PFSK-1 (cell line): Measurements from ENCODE around the gene FOXP4.
A peak's percentile ranks its signal among the peaks of the same experiment; 100 is the strongest.

ENCODE experiments used
- POLR2AphosphoS5 ChIP-seq: IDR thresholded peaks from 2 replicates; pipeline ENCODE4 v1.6.1; 2012; ENCODE audit warnings: low read depth, mild to moderate bottlenecking, control low read depth, low read length, moderate library complexity
- SIN3A ChIP-seq: IDR thresholded peaks from 2 replicates; pipeline ENCODE4 v1.6.1; 2012; ENCODE audit warnings: mild to moderate bottlenecking, low read length, moderate library complexity, borderline replicate concordance; ENCODE audit not compliant: insufficient read depth
- TAF1 ChIP-seq: IDR thresholded peaks from 2 replicates; pipeline ENCODE4 v1.6.1; 2012; ENCODE audit warnings: low read length, control low read depth, borderline replicate concordance; ENCODE audit not compliant: insufficient read depth
- TF ChIP-seq, protein P1 (sequence below), 2 experiments: IDR thresholded peaks; 2 replicates each; pipeline versions ENCODE4 v1.6.1 to v1.8.0; 2011 to 2012; ENCODE audit warnings: low read depth in 2 of 2, low read length in 2 of 2, control low read depth in 1 of 2, inconsistent platforms in 1 of 2, mild to moderate bottlenecking in 1 of 2, moderate library complexity in 1 of 2; ENCODE audit not compliant: insufficient read depth in 1 of 2

DNA sequence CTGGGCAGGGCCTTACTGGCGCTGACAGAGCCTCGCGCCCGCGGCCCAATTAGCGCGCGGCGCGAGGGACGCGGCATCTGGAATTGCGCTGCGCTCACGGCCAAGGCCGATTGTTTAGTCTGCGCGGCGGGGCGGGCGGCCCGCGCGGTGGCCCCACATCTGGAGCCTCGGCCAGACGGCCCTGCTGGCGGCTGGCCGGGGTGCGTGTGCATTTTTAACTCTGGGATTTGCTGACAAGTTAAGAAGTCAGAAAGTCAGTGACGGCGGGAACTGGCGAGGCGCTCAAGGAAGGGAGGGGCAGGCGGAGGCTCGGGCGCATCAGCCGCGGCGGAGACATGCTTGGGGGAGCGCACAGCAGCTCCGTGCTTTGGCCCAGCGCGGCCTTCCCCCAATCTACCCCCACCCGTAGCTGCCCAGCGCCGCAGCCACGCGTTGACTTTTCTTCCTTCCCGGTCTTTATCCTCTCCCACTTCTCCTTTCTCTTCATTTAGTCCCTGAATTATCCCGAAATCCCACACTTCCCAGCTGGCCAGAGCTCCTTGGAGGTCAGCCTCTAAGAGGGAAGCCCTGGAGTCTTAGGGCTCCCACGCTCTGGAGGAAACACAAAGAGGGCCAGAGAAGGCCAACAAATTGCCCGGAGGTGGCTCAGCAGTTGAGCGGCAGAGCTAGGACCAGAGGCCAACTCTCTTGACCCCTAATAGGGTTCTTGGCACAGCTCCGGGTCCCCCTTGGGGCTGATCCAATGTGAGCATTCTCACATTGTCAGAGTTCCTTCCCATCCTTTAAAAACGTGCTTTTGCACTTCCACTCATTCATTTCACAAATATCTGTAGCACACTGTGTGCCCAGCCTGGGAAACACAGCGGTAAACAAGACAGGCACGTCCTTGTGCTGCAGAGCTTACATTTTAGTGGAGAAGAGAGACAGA is 40.8 kb upstream of the FOXP4 start:
- 0 out of 2 replicates have a peak, but pooled peaks have one; percentile 37 for TF ChIP-seq POLR2AphosphoS5
- TF ChIP-seq, protein P1, sequence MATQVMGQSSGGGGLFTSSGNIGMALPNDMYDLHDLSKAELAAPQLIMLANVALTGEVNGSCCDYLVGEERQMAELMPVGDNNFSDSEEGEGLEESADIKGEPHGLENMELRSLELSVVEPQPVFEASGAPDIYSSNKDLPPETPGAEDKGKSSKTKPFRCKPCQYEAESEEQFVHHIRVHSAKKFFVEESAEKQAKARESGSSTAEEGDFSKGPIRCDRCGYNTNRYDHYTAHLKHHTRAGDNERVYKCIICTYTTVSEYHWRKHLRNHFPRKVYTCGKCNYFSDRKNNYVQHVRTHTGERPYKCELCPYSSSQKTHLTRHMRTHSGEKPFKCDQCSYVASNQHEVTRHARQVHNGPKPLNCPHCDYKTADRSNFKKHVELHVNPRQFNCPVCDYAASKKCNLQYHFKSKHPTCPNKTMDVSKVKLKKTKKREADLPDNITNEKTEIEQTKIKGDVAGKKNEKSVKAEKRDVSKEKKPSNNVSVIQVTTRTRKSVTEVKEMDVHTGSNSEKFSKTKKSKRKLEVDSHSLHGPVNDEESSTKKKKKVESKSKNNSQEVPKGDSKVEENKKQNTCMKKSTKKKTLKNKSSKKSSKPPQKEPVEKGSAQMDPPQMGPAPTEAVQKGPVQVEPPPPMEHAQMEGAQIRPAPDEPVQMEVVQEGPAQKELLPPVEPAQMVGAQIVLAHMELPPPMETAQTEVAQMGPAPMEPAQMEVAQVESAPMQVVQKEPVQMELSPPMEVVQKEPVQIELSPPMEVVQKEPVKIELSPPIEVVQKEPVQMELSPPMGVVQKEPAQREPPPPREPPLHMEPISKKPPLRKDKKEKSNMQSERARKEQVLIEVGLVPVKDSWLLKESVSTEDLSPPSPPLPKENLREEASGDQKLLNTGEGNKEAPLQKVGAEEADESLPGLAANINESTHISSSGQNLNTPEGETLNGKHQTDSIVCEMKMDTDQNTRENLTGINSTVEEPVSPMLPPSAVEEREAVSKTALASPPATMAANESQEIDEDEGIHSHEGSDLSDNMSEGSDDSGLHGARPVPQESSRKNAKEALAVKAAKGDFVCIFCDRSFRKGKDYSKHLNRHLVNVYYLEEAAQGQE (IDR thresholded peaks at IDR 0.05; ENCODE audit: insufficient read depth in 1 of 2, low read depth in 2 of 2, low read length in 2 of 2): 0 out of 4 replicates have a peak, but pooled peaks of 1 of the 2 experiments have one; percentile 14
- 0 out of 2 replicates have a peak, but pooled peaks have one; percentile 27 for TF ChIP-seq SIN3A
- peak; percentile 43; the same call in 1 of the 2 replicates for TF ChIP-seq TAF1
